GM19324 (cell line): ENCODE measurements around the gene TP63.

Experiments
- ATAC-seq: cut with Tn5 transposase; IDR thresholded peaks from one replicate; pipeline ENCODE4 v1.9.1; 2021; ENCODE audit warnings: mild to moderate bottlenecking, moderate library complexity; ENCODE audit not compliant: unreplicated experiment, low FRiP score

Gene TP63

DNA sequence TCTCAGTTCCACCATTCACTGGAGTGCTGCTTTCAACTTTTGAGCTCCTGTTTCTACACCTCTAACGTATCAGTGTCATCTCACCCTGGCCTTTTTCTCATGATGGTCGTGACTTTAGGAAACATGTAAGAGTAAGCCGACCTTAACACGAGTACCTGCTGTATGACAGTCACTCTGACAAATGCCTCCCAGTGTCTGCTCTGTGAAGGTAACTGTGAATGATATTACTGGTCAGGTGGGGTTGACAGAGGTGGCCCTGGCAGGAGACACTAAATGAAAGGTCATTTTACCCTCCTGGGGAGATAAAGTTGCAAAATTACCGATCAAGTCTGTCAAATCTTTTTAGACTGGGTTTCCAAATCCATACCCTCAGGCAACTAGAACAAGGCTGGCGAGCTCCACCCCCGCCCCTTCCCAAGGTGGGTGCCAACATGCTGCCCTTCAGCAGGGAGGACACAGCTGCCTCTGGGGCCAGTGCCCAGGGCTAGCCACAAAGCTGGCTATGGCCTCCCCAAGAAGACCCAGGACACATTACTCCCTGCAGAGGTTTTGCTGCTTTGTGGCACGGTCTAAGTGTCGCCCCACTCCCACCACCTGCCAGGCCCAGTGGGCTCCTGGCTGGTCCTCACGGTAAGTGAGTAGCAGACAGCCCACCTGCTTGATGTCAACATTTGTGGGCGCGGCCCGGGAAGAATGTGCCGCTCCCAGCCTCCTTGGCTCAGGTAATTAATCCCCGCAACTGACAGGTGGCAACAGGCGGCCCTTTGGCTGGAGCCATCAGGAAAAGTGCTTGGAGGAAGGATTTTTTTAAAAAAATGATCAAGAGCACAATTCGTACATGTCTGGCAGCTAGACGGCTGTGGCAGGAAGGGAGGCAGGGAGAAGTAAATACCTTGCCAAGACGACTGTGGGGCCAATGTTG, 211.8 kb downstream of the TP63 start:
- no peak for ATAC-seq

DNA sequence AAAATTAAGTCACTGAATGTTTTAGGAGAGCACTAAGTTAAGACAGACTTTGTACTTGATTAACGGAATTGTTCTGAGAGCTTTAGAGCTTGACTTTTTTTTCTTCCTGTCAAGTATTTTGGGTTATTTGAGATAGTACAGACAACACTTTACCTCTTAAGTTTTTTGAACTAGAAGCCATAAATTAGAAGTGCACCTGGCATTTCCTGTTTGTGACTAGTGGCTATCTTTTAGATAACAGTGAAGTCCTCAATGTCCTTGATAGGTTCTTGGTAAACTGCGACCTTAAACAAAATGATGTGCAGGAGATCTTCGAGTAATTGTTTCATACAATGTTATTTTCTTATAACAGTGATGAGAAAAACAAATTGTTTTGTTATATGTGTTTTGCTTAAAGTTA, 213.9 kb downstream of the TP63 start:
- ATAC-seq: no peak

DNA sequence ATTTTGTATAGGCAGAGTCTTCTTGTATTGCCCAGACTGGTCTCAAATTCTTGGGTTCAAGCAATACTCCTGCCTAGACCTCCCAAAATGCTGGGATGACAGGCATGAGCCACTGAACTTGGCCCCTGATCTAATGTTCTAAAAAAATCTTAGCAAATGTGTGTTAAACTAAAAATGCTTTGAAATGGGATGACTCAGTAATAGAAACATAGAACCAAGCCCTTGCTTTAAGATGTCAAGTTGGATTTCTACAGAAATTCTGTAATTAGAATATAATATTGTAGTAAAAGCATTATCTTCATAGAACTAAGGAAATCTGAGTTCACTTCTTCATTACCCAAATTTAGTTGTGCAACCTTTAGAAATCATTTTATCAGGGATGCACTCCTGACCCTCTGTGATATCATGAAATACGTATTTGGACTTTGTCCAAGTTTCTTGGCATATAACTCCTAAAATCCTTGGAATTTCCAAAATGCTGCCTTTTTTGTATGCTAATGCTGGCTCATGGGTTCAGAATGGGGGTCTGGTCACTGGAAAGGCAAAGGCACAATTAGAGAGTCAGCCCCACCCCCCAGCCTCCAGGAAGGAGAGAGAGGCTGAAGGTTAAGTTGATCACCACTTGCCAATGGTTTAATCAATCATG, 217.3 kb downstream of the TP63 start:
- no peak for ATAC-seq

DNA sequence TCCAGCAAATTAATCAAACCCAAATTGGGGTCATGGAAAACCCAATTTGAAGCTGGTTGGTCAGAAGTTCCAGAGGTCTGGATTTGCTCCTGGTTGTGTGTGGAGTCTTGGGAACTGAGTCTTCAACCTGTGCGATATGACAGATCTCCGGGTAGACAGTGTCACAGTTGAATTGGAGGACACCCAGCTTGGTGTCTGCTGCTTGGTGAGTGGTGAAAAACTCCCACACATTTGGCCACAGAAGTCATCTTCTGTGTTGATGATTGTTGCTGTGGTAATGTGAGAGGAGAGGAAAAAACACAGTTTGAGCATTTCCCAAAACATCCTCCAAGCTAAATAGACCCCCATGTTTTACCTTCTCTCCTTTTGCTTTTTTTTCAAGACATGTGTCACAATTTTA, 218.1 kb downstream of the TP63 start:
- no peak for ATAC-seq

- ATAC-seq: no peak
These were observed 220.5 kb downstream of the TP63 start for GRCh38 chr3:189851682-189852081.

DNA sequence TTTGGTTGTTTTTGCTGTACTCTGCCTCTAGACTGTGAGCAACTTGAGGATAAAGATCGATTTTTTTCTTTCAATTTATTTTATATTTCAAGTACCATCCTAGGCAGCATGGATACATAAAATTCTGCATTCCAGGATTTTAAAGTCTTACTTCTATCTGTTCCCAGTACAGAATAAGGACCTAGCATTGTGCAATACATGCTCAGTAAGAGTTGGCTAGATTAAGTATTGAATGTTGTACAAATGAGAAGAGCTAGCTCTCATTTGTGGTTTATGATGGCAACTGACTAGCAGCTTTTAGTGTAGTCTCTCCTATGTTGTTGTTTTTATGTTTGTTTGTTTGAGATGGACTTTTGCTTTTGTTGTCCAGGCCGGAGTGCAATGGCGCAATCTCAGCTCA, 222.7 kb downstream of the TP63 start:
- ATAC-seq: no peak

GRCh38 chr3:189860296-189860695, 229.1 kb downstream of the TP63 start:
- no peak for ATAC-seq

- ATAC-seq: no peak
These were observed 231.3 kb downstream of the TP63 start for GRCh38 chr3:189862385-189862998.

GRCh38 chr3:189863031-189863430, 231.8 kb downstream of the TP63 start:
- ATAC-seq: no peak

DNA sequence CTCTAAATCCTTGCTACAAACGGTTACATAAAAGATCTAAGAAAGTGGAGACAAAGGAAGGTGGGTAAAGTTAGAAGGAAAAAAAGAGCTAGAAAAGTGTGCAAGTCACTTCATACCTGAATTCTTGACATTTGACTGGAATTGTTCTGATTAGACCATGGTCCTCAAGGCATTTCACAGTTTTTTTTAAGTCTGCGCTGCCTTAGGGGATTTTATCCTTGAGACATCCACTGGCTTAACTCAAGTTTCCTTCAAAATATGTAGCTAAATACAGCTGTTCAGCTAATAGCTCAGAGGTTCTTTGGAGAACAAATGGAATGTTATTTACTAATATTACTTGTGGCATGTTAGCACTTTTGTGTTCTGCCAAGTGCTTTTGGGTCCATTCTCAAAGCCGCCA, 236.9 kb downstream of the TP63 start:
- ATAC-seq: no peak

- no peak for ATAC-seq
These were observed 238.0 kb downstream of the TP63 start for GRCh38 chr3:189869165-189869564.

DNA sequence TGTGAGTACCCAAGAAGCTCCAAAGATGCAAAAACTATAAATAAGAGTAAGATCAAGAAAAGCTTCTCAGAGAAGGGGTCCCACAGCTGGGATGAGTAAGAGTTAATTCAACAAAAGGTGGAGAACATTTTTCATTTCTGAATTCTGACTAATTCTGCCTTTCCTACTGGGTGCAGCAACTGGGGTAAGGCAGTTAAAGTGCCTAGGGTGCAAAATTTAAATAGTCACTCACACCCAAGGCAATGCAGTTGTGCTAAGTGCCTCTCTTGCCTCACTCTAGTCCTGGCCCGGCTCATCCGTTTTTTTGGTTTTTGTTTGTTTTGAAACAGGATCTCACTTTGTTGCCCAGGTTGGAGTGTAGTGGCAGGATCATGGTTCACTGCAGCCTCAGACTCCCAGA, 240.2 kb downstream of the TP63 start:
- no peak for ATAC-seq

- ATAC-seq: peak; percentile 39
These were observed 252.0 kb downstream of the TP63 start for GRCh38 chr3:189883113-189883753.

DNA sequence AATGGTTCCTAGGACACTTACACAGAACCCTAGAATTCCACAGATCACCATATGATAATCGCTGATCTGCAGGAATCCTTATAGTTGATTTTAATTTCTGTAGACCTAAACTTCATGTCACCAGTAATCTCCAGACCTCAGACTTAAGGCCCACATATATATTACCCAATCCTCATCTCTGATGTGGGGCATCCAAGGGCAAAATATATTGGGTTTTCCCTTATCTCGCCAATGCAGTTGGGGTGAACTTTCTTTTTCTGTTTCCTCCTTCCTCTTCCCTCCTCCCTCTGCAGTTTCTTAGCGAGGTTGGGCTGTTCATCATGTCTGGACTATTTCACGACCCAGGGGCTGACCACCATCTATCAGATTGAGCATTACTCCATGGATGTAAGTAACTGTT, 259.3 kb downstream of the TP63 start:
- ATAC-seq: no peak

DNA sequence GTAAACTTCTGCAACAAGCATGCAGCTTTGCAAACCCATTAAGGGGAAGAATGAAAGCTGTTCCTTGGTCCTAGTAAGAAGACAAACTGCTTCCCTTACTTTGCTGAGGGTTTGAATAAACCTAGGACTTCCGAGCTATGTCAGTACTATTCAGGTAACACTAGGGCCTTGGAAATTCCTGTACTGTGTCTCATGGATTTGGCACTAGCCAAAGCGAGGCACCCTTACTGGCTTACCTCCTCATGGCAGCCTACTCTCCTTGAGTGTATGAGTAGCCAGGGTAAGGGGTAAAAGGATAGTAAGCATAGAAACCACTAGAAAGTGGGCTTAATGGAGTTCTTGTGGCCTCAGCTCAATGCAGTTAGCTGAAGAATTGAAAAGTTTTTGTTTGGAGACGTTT, 265.3 kb downstream of the TP63 start:
- no peak for ATAC-seq

- ATAC-seq: no peak
These were observed 266.2 kb downstream of the TP63 start for GRCh38 chr3:189897406-189897805.

GRCh38 chr3:189898559-189899153, 267.5 kb downstream of the TP63 start:
- no peak for ATAC-seq

DNA sequence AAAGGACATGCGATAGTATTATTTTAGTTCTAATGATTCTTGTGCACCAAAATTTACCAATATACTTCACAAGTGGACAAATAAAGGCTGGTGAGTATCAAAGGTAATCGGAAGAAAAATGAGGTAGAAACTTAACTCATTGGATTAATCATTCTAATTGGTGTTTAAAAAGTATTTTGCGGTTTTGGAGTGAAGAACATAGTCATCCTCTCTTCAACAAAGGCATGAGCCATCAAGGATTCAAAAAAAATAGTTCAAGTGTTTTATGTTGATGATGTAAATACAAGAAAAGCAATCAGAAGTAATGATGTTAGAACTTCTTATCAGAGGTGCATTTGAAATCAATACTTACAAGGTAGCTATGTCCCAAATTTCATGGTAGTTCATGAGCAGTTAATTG, 268.0 kb downstream of the TP63 start:
- no peak for ATAC-seq

GRCh38 chr3:189900578-189900977, 269.4 kb downstream of the TP63 start:
- no peak for ATAC-seq

DNA sequence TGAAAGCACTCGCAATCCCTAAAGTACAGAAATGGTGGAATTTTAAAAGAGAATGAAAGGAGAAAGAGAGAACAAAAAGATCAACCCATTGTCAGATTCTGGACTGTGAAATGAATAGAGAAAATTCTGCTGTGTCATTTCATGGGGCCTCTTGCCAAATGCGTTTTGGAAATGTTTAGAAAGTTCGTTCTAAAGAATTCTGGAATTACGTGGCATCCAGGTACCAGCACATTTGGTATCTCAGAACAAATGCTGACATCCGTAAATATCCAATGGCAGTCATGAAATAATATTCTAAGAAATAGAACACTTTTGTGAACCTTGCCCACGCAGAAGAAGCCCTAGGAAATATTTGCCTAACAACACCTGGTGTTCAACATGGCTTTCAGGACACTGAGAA, 270.3 kb downstream of the TP63 start:
- no peak for ATAC-seq
